Esophagus muscularis mucosa (tissue), 3 donors: Measurements from ENCODE around the gene AQP5.

Experiments used
- POLR2AphosphoS5 ChIP-seq, 2 donors: sonication (generic); formaldehyde crosslinking; IDR thresholded peaks; one replicate each; pipeline ENCODE4 v1.6.1; 2017; ENCODE audit warnings: antibody characterized with exemption in 2 of 2
- TF ChIP-seq, protein P1 (sequence below), 3 experiments: fragments of 200-600 bp in 2 of 3; fragments of 450-650 bp in 1 of 3; sonication (generic) in 2 of 3; IDR thresholded peaks; one replicate each; pipeline ENCODE4 v1.5.1; 2017 to 2019; ENCODE audit warnings: antibody characterized with exemption in 3 of 3, mild to moderate bottlenecking in 2 of 3, moderate library complexity in 1 of 3

DNA sequence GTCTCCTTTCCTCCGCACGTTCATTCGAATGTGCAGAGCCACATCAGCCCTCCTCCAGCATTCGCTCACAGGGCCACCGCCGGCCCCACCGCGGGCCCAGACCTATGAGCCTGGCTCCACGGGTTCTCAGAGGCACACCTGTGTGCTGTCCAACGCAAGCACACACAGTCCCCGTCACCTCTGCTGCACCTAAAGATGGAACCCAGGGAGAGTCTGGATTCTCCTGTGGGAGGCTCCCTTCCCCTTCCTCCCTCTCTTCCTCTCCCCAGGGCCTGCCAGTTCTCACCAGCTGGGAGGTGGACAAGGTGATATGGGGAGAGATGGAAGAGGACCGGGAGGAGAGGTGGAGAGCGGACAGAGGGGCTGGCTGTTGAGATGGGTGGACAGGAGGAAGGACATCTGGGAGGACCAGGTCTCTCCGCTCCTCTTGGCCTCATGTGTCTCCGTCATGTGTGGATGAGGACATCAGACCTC lies 6.1 kb downstream of the AQP5 start:
- TF ChIP-seq, protein P1, sequence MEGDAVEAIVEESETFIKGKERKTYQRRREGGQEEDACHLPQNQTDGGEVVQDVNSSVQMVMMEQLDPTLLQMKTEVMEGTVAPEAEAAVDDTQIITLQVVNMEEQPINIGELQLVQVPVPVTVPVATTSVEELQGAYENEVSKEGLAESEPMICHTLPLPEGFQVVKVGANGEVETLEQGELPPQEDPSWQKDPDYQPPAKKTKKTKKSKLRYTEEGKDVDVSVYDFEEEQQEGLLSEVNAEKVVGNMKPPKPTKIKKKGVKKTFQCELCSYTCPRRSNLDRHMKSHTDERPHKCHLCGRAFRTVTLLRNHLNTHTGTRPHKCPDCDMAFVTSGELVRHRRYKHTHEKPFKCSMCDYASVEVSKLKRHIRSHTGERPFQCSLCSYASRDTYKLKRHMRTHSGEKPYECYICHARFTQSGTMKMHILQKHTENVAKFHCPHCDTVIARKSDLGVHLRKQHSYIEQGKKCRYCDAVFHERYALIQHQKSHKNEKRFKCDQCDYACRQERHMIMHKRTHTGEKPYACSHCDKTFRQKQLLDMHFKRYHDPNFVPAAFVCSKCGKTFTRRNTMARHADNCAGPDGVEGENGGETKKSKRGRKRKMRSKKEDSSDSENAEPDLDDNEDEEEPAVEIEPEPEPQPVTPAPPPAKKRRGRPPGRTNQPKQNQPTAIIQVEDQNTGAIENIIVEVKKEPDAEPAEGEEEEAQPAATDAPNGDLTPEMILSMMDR (IDR thresholded peaks at IDR 0.05), result no peak
- no peak for TF ChIP-seq POLR2AphosphoS5 (IDR thresholded peaks at IDR 0.05)
